ENCODE results near the gene GALNT12. TPM values are rescaled to one million over a fixed set of nuclear protein-coding genes. Genes with fewer than 3 reads are reported as not detected.

Gene GALNT12
- total and polyA plus RNA-seq, 4 donors, result 0.16 to 1.4 (median 0.25) TPM; not detected in 1

DNA sequence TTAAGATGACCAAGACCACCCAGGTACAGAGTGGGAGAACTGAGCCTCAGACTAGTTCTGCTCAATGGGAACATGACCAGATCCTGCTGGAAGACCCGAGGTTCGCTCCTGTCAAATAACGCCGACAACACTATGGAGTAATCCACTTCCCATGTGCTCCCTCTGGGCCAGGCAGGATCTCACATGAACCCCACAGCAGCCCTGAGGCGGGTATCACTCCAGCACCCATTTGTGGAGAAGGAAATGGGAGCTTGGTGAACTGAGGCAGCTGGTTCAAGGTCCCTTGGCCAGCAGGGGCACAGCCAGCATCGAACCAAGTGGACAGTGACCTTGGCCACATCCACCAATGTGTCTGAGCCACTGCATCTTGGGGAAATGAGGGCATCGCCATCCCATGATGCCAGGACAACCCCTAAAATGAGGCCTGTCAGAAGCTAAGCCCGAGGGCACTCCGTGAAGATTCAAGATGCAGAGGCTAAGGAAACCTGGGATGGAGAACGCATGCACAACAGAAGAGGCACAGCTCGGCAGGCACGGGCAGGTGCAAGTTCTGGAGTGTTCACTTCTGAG is 19.6 kb upstream of the GALNT12 start (continued):
- no peak for TF ChIP-seq REST (IDR thresholded peaks at IDR 0.05)
- TF ChIP-seq, protein P1, sequence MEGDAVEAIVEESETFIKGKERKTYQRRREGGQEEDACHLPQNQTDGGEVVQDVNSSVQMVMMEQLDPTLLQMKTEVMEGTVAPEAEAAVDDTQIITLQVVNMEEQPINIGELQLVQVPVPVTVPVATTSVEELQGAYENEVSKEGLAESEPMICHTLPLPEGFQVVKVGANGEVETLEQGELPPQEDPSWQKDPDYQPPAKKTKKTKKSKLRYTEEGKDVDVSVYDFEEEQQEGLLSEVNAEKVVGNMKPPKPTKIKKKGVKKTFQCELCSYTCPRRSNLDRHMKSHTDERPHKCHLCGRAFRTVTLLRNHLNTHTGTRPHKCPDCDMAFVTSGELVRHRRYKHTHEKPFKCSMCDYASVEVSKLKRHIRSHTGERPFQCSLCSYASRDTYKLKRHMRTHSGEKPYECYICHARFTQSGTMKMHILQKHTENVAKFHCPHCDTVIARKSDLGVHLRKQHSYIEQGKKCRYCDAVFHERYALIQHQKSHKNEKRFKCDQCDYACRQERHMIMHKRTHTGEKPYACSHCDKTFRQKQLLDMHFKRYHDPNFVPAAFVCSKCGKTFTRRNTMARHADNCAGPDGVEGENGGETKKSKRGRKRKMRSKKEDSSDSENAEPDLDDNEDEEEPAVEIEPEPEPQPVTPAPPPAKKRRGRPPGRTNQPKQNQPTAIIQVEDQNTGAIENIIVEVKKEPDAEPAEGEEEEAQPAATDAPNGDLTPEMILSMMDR (IDR thresholded peaks at IDR 0.05; ENCODE audit: low read depth, low read length, missing input control), result no peak

DNA sequence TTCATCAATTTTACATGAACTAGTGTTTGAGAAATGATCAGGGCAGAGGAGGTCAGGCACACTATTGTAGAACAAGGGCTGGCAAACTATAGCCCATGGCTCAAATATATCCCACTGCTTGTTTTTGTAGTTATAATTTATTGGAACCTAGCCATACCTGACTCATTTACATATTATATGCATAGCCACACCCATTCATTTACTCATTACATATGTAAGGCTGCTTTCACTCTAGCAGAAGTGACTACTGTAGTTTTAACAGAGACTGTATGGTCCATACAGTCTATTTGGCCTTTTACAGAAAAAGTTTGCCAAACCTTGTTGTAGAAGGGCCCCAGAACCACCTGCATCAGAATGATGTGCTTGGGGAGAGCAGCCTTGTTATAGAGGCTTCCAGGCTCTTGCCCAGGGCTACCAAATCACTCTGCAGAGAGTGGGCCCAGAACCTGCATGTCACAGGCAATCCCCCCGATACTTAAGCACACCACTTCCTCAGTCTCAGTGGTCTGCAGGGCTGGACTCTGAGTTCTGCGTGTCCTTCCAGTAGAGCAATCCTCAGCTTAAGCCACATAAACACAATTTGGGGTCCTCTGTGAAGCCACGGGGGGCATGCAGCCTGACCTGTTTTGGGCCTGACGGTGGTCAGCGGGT is 17.9 kb upstream of the GALNT12 start:
- 96% methylated on average over 5 of the region's 5 CpGs for WGBS
- no peaks in the 10 kb centered on the region for H3K27me3 ChIP-seq (ENCODE audit: control insufficient read depth in 4 of 4, insufficient read depth in 4 of 4, low read length in 3 of 4)
- no peak overlapping the region for H3K27ac ChIP-seq (ENCODE audit: low read depth in 1 of 2, low read length in 2 of 2)
- H3K9ac ChIP-seq (ENCODE audit: low read depth in 1 of 2, low read length in 2 of 2), result no peak overlapping the region
- TF ChIP-seq JUND (IDR thresholded peaks at IDR 0.05) (no peak), SP1 (IDR thresholded peaks at IDR 0.05) (no peak), HNF4A (conservative IDR thresholded peaks at IDR 0.05) (no peak), RXRA (IDR thresholded peaks at IDR 0.05) (no peak), ZBTB33 (IDR thresholded peaks at IDR 0.05) (no peak), REST (IDR thresholded peaks at IDR 0.05) (no peak), FOXA1 (IDR thresholded peaks at IDR 0.05) (no peak), MAX (IDR thresholded peaks at IDR 0.05) (no peak)
- no peaks in the 10 kb centered on the region for H3K9me3 ChIP-seq (ENCODE audit: control insufficient read depth in 4 of 4, low read length in 3 of 4)
- H3K36me3 ChIP-seq (ENCODE audit: control insufficient read depth in 4 of 4, insufficient read depth in 3 of 4, low read depth in 1 of 4, low read length in 3 of 4), result no peaks in the 10 kb centered on the region
- no peak overlapping the region for H3K4me3 ChIP-seq (ENCODE audit: low read depth in 1 of 3, low read length in 3 of 3)
- no peaks in the 10 kb centered on the region for H3K4me1 ChIP-seq (ENCODE audit: control insufficient read depth in 4 of 4, insufficient read depth in 4 of 4, low read length in 3 of 4)
- no peak for DNase-seq (ENCODE audit: low spot score)
